SU-DHL-6 (cell line): Measurements from ENCODE around the gene POTEF.

Experiments
- EZH2phosphoT487 ChIP-seq: fragments of 200-600 bp; sonication (generic), shearing (Covaris generic); conservative IDR thresholded peaks from 2 replicates; pipeline ENCODE4 v1.6.1; 2018; ENCODE audit warnings: mild to moderate bottlenecking, antibody characterized with exemption, low read length, moderate library complexity, mixed read lengths
- TF ChIP-seq, protein P1 (sequence below): fragments of 200-600 bp; sonication (generic); IDR thresholded peaks from one replicate; pipeline ENCODE4 v1.5.1; 2017; ENCODE audit warnings: antibody characterized with exemption, mild to moderate bottlenecking, low read length, moderate library complexity; ENCODE audit not compliant: insufficient read depth, poor library complexity, severe bottlenecking

DNA sequence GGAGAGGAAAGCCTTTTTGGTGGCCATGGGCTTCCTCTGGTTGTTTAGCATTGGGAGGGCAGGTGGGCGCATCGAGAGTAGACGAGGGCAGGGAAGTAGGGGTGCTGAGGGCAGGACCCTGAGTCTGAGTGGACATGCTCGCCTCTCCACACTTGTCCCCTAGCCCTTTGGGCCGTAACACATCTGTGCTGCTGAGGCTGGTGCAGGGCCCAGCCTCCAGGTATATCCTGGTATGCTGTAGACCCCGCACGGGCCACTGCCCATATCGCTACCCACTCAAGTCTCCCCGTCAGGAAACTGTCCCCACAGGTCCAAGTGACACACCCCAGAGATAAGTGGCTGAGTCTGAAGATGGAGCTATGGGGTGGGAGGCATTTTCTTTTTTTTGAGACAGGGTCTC, 29.6 kb upstream of the POTEF start:
- TF ChIP-seq, protein P1, sequence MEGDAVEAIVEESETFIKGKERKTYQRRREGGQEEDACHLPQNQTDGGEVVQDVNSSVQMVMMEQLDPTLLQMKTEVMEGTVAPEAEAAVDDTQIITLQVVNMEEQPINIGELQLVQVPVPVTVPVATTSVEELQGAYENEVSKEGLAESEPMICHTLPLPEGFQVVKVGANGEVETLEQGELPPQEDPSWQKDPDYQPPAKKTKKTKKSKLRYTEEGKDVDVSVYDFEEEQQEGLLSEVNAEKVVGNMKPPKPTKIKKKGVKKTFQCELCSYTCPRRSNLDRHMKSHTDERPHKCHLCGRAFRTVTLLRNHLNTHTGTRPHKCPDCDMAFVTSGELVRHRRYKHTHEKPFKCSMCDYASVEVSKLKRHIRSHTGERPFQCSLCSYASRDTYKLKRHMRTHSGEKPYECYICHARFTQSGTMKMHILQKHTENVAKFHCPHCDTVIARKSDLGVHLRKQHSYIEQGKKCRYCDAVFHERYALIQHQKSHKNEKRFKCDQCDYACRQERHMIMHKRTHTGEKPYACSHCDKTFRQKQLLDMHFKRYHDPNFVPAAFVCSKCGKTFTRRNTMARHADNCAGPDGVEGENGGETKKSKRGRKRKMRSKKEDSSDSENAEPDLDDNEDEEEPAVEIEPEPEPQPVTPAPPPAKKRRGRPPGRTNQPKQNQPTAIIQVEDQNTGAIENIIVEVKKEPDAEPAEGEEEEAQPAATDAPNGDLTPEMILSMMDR = no peak
- no peak for TF ChIP-seq EZH2phosphoT487
